Measurements from ENCODE around the gene NPAS3.
"Not testable (repeated sequence)": the region's sequence is repeated elsewhere in the genome, so short reads cannot be mapped to it uniquely, and the experiment has no call there.

NPAS3 gene

GRCh38 chr14:33081259-33081658, 142.6 kb downstream of the NPAS3 start:
- no peak for DNase-seq (ENCODE audit: low read depth)

GRCh38 chr14:33085799-33086198, 147.1 kb downstream of the NPAS3 start:
- DNase-seq (ENCODE audit: low read depth): no peak

- not testable (repeated sequence) for DNase-seq (ENCODE audit: low read depth)
Measured at GRCh38 chr14:33088274-33088673, 149.6 kb downstream of the NPAS3 start.

- DNase-seq (ENCODE audit: low read depth): no peak
Measured at GRCh38 chr14:33098016-33098415, 159.3 kb downstream of the NPAS3 start.

- DNase-seq (ENCODE audit: low read depth): no peak
Measured at GRCh38 chr14:33103489-33103888, 164.8 kb downstream of the NPAS3 start.

- DNase-seq (ENCODE audit: low read depth): no peak
Measured at GRCh38 chr14:33103966-33104365, 165.3 kb downstream of the NPAS3 start.

- no peak for DNase-seq (ENCODE audit: low read depth)
Measured at GRCh38 chr14:33110737-33111443, 172.2 kb downstream of the NPAS3 start.

GRCh38 chr14:33114331-33114730, 175.7 kb downstream of the NPAS3 start:
- no peak for DNase-seq (ENCODE audit: low read depth)

GRCh38 chr14:33118668-33119067, 180.0 kb downstream of the NPAS3 start:
- DNase-seq (ENCODE audit: low read depth): no peak

GRCh38 chr14:33120341-33120740, 181.7 kb downstream of the NPAS3 start:
- no peak for DNase-seq (ENCODE audit: low read depth)

- DNase-seq (ENCODE audit: low read depth): no peak
Measured at GRCh38 chr14:33120966-33121365, 182.3 kb downstream of the NPAS3 start.

- DNase-seq (ENCODE audit: low read depth): no peak
Measured at GRCh38 chr14:33123281-33123680, 184.6 kb downstream of the NPAS3 start.

GRCh38 chr14:33126433-33126832, 187.8 kb downstream of the NPAS3 start:
- no peak for DNase-seq (ENCODE audit: low read depth)

GRCh38 chr14:33127531-33127930, 188.9 kb downstream of the NPAS3 start:
- no peak for DNase-seq (ENCODE audit: low read depth)

GRCh38 chr14:33131801-33132200, 193.1 kb downstream of the NPAS3 start:
- no peak for DNase-seq (ENCODE audit: low read depth)

GRCh38 chr14:33134162-33134561, 195.5 kb downstream of the NPAS3 start:
- no peak for DNase-seq (ENCODE audit: low read depth)

- DNase-seq (ENCODE audit: low read depth): no peak
Measured at GRCh38 chr14:33134975-33135374, 196.3 kb downstream of the NPAS3 start.

- no peak for DNase-seq (ENCODE audit: low read depth)
Measured at GRCh38 chr14:33150666-33151428, 212.2 kb downstream of the NPAS3 start.

GRCh38 chr14:33163109-33163508, 224.4 kb downstream of the NPAS3 start:
- no peak for DNase-seq (ENCODE audit: low read depth)

GRCh38 chr14:33163600-33163999, 224.9 kb downstream of the NPAS3 start:
- no peak for DNase-seq (ENCODE audit: low read depth)

- no peak for DNase-seq (ENCODE audit: low read depth)
Measured at GRCh38 chr14:33165144-33165925, 226.7 kb downstream of the NPAS3 start.

- DNase-seq (ENCODE audit: low read depth): no peak
Measured at GRCh38 chr14:33165926-33166289, 227.2 kb downstream of the NPAS3 start.

GRCh38 chr14:33175951-33176350, 237.3 kb downstream of the NPAS3 start:
- DNase-seq (ENCODE audit: low read depth): no peak
